ENCODE data around the gene PSMC3.
A peak's percentile ranks its signal among the peaks of the same experiment; 100 is the strongest.

Gene PSMC3

DNA sequence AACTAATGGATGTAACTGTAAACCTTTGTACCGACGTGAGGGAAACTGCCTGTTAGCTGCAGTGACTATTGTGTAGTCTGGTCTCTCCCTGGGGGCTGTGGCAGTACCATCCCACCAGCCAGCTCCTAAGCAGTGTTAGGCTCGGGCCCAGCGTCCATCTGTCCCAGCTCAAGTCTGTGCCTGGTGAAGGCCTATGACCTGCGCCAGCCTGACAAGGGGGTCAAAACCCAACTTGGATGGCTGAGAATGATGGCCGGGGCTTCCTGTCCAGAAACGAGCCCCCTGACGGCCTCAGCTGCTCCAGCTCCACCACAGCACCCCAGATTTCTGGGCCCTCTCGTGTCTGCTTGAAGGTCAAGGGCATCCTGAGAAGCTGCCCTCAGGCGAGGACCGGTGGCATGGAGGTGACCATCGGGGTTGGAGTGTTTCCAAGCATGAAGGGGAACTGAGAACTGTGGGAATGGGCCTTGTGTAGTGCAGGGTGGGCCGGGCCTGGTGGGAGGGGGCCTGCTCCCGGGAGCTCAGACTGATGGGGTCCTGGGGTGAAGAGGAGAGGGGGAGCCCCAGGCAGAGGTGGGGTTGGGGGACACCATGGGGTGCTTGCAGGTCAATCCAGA is 33.6 kb downstream of the PSMC3 start:
- no peak overlapping the region for H3K27ac ChIP-seq (ENCODE audit: low read depth, low read length, severe bottlenecking)
- H3K9me3 ChIP-seq (ENCODE audit: control insufficient read depth, low read length) = no peaks in the 10 kb centered on the region
- H3K36me3 ChIP-seq (ENCODE audit: control insufficient read depth, insufficient read depth, low read length) = no peaks in the 10 kb centered on the region
- H3K4me1 ChIP-seq (ENCODE audit: control insufficient read depth, insufficient read depth, low read length, poor library complexity, severe bottlenecking) = peaks cover 40% of the 10 kb centered on the region
- 94% methylated on average over 13 of the region's 14 CpGs for WGBS, 2 experiments (ENCODE audit: insufficient coverage in 2 of 2)
- no peak overlapping the region for H3K4me3 ChIP-seq (ENCODE audit: extremely low read depth, insufficient read depth, low read length, poor library complexity, severe bottlenecking)

DNA sequence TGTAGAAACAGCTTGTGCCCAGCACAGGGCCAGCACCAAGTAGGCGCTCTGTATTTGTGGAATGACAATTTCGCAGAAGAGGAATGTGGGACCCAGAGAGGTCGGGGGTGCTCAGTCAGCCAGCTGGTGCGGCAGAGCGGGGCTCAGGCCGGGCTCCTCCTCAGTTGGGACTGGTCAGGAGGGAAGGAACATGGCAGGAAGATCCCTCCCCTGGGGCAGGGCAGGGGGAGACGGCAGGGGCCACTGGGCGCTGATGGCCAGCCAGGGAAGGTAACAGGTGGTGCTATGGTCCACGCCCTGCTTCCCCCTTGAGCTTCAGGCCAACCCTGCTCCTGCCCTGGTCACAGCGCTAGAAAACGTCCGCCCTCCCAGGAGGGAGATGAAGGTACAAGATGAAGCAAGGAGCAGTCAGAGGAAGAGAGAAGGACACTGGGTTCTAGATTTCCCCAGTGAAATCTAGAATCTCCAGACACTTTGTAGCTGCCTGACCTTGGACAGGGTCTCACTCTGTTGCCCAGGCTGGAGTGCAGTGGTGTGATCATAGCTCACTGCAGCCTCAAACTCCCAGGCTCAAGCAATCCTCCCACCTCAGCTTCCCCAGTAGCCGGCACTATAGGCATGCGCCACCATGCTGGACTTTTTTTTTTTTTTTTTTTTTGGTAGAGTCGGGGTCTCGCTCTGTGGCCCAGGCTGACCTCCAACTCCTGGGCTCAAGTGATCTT is 34.4 kb downstream of the PSMC3 start:
- Histone ChIP-seq H3K36me3 (ENCODE audit: control insufficient read depth, insufficient read depth, low read length) (no peaks in the 10 kb centered on the region), H3K27ac (ENCODE audit: low read depth, low read length, severe bottlenecking) (peak overlapping the region; percentile 29), H3K4me3 (ENCODE audit: extremely low read depth, insufficient read depth, low read length, poor library complexity, severe bottlenecking) (no peak overlapping the region), H3K9me3 (ENCODE audit: control insufficient read depth, low read length) (no peaks in the 10 kb centered on the region), H3K4me1 (ENCODE audit: control insufficient read depth, insufficient read depth, low read length, poor library complexity, severe bottlenecking) (peaks cover 40% of the 10 kb centered on the region)
- WGBS, 2 experiments (ENCODE audit: insufficient coverage in 2 of 2) = 95 to 99% methylated on average over 11 to 14 of the region's 16 CpGs

DNA sequence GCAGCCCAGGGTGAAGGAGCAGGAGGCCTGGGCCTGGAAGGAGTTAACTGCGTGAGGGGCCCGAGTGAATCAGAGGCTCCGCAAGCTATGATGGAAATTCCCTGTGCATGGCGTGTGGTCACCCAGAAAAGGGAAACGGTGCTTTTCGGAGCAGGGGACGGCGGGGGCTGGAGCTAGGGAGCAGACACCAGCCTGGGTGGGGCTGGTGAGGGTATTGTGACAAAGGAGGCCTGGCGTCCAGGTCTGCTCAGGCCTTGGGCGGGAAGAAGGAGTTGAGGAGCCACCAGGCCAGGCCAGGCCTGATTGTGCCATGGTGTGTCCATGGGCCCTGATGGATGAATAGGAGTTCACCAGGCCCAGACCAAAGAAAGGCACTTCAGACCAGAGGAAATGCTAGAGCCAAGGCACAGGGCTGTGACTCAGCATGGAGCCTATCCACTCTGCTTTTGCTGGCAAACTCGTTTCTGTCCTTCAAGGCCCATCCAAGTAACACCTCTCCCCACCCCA is 35.1 kb downstream of the PSMC3 start:
- Histone ChIP-seq H3K27ac (ENCODE audit: low read depth, low read length, severe bottlenecking) (peak overlapping the region; percentile 29), H3K4me1 (ENCODE audit: control insufficient read depth, insufficient read depth, low read length, poor library complexity, severe bottlenecking) (peaks cover 40% of the 10 kb centered on the region), H3K4me3 (ENCODE audit: extremely low read depth, insufficient read depth, low read length, poor library complexity, severe bottlenecking) (no peak overlapping the region), H3K9me3 (ENCODE audit: control insufficient read depth, low read length) (no peaks in the 10 kb centered on the region), H3K36me3 (ENCODE audit: control insufficient read depth, insufficient read depth, low read length) (no peaks in the 10 kb centered on the region)
- WGBS, 2 experiments (ENCODE audit: insufficient coverage in 2 of 2) = 88 to 95% methylated on average over 9 to 11 of the region's 11 CpGs

DNA sequence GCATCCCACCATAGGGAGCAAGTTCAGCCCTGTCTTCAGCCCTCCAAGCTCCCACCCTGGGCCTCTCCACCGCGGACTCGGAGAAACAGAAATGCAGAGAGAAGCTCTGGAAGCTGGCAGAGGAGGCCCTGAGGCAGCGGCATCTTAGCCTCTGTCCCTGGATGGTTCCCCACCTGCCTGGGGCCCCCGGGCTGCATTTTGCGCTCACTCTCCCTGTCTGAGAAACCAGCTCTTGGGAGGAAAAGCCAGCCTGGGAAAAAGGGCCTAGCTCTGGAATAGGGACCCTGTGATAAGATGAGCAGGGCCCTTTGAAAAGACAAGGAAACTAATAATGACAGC is 35.8 kb downstream of the PSMC3 start:
- Histone ChIP-seq H3K27ac (ENCODE audit: low read depth, low read length, severe bottlenecking) (no peak overlapping the region), H3K4me1 (ENCODE audit: control insufficient read depth, insufficient read depth, low read length, poor library complexity, severe bottlenecking) (peaks cover 40% of the 10 kb centered on the region), H3K4me3 (ENCODE audit: extremely low read depth, insufficient read depth, low read length, poor library complexity, severe bottlenecking) (no peak overlapping the region), H3K36me3 (ENCODE audit: control insufficient read depth, insufficient read depth, low read length) (no peaks in the 10 kb centered on the region), H3K9me3 (ENCODE audit: control insufficient read depth, low read length) (no peaks in the 10 kb centered on the region)
- 91 to 92% methylated on average over 3 to 6 of the region's 6 CpGs for WGBS, 2 experiments (ENCODE audit: insufficient coverage in 2 of 2)

DNA sequence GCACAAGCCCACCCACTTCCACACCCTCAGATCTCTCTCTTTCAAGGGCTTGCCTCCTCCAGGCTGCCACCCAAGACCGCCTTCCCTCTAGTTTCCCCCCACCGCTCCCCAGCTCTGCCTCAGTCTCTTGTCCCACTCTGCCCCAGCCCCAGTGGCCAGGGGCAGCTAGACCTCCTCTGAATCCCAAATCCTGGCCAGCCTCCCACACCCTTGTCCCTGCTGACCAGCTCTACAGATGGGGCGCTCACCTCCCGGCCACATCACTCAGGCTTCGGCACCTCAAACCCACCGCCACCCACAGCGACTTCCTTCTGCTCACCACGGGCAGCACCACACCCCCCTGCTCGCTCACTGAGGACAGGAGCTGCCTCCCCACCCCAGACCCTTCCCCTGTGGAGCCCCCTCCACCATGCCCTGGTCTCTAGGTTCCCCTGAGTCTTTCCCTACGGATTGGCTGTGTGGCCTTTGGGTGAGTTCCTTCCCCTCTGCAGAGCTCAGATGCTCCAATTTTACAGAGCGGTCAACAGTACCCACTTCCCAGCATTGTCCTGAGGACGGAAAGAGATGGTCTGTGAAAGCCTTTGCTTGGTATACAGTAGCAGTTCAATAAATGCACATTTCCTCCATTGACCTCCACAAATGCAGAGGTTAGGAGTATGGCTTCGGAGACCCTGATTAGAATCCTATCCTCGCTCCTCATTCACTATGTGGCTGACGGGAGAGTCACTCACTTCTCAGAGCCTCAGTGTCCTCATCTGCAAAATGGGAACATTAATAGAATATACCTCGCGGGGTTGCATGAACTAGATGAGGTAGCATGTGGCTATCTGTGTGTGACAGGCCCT is 36.4 kb downstream of the PSMC3 start:
- H3K4me1 ChIP-seq (ENCODE audit: control insufficient read depth, insufficient read depth, low read length, poor library complexity, severe bottlenecking) = peaks cover 37% of the 10 kb centered on the region
- H3K9me3 ChIP-seq (ENCODE audit: control insufficient read depth, low read length) = no peaks in the 10 kb centered on the region
- WGBS, 2 experiments (ENCODE audit: insufficient coverage in 2 of 2) = 93 to 95% methylated on average over 14 of the region's 17 CpGs
- H3K27ac ChIP-seq (ENCODE audit: low read depth, low read length, severe bottlenecking) = no peak overlapping the region
- no peaks in the 10 kb centered on the region for H3K36me3 ChIP-seq (ENCODE audit: control insufficient read depth, insufficient read depth, low read length)
- H3K4me3 ChIP-seq (ENCODE audit: extremely low read depth, insufficient read depth, low read length, poor library complexity, severe bottlenecking) = no peak overlapping the region

DNA sequence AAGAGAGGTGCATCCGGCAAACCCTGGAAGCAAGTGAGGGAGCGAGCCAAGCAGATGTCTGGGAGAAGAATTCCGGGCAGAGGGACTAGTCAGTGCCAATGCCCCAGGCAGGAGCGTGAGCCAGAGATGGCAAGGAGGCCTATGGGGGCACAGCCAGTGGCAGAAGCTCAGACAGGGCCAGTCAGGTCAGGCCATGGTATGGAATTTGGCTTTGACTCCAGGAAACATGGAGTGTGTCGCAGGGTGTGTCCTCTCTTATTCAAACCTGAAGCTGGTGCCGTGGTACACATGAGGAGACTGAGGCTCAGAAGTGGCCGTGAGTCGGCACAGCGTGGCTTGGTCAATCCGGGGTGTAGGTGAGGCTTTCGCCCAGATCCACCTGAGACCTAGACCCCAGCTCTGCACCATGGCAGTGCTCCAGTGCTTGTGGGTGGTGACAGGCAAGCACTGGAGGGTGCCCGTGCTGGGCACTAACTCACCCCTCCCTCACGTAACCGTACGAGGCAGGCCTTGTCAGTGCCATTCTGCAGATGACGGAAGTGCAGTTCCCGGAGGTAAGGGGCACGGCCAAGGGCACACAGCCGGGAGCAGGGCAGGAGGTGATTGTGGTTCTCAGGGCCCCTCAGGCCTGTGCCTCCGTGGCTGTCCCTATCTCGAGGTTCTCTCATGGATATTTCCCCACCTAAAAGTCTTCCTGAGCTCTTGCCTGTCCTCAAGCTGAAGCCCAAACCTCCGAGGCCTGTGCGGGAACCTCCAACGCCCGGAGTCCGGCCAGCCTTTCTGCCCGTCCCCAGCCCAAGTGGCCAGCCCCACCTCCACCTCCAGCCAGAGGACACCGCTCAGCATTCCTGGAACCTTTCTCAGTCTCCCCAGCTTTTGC is 37.3 kb downstream of the PSMC3 start:
- H3K27ac ChIP-seq (ENCODE audit: low read depth, low read length, severe bottlenecking) = no peak overlapping the region
- no peaks in the 10 kb centered on the region for H3K9me3 ChIP-seq (ENCODE audit: control insufficient read depth, low read length)
- peaks cover 29% of the 10 kb centered on the region for H3K4me1 ChIP-seq (ENCODE audit: control insufficient read depth, insufficient read depth, low read length, poor library complexity, severe bottlenecking)
- 94 to 97% methylated on average over 26 to 28 of the region's 28 CpGs for WGBS, 2 experiments (ENCODE audit: insufficient coverage in 2 of 2)
- no peak overlapping the region for H3K4me3 ChIP-seq (ENCODE audit: extremely low read depth, insufficient read depth, low read length, poor library complexity, severe bottlenecking)
- H3K36me3 ChIP-seq (ENCODE audit: control insufficient read depth, insufficient read depth, low read length) = no peaks in the 10 kb centered on the region

DNA sequence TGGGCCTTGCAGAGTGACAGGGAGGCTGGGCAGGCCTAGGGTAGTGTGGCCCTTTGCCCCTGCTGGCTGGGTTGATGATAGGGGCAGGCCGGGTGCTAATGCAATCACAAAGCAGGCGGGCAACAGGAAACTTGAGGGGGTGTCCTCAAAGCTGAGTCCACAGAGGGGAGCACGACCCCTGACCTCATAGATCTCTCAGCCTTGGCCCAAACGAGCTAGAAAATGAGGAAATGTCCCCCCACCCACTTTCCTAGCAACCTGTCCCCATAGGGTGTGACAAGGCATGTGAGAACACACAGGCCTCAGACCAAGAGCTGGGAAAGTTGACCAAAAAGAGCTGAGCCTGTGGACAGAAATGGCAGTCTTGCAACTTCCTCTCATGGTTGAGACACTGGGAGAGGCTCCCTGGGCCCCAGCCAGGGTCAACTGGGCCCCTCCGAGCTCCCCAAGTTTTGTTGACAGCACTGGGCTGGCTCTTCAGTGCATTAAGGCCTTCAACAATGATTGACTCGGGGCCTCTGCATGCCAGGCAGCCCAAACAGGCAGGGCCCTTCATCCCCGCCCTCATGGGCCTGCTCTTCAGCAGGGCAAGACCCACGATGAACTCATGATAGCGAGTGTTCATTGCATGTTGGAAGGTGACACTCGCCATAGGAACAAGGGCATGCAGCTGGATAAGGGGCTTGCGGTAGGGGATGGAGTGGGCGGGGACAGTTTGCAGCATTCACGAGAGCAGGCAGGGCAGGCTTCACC is 38.1 kb downstream of the PSMC3 start:
- Histone ChIP-seq H3K4me1 (ENCODE audit: control insufficient read depth, insufficient read depth, low read length, poor library complexity, severe bottlenecking) (peaks cover 21% of the 10 kb centered on the region), H3K27ac (ENCODE audit: low read depth, low read length, severe bottlenecking) (no peak overlapping the region), H3K36me3 (ENCODE audit: control insufficient read depth, insufficient read depth, low read length) (no peaks in the 10 kb centered on the region), H3K9me3 (ENCODE audit: control insufficient read depth, low read length) (no peaks in the 10 kb centered on the region), H3K4me3 (ENCODE audit: extremely low read depth, insufficient read depth, low read length, poor library complexity, severe bottlenecking) (no peak overlapping the region)
- WGBS, 2 experiments (ENCODE audit: insufficient coverage in 2 of 2) = 81 to 85% methylated on average over 11 to 12 of the region's 13 CpGs

DNA sequence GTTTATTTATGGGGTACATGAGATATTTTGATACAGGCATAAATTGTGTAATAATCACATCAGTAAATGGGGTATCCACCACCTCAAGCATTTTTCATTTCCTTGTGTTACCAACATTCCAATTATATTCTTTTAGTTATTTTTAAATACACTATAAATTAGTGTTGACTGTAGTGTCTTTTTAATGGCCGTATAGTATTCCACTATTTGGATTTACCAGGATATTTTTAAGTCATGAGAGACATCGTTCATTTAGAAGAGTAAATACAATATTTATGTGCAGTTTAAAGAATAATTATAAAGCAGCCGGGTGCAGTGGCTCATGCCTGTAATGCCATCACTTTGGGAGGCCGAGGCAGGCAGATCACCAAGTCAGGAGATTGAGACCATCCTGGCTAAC is 41.7 kb downstream of the PSMC3 start:
- no peaks in the 10 kb centered on the region for H3K9me3 ChIP-seq (ENCODE audit: control insufficient read depth, low read length)
- no peaks in the 10 kb centered on the region for H3K36me3 ChIP-seq (ENCODE audit: control insufficient read depth, insufficient read depth, low read length)
- H3K4me1 ChIP-seq (ENCODE audit: control insufficient read depth, insufficient read depth, low read length, poor library complexity, severe bottlenecking) = no peaks in the 10 kb centered on the region
- H3K27ac ChIP-seq (ENCODE audit: low read depth, low read length, severe bottlenecking) = no peak overlapping the region
- no peak overlapping the region for H3K4me3 ChIP-seq (ENCODE audit: extremely low read depth, insufficient read depth, low read length, poor library complexity, severe bottlenecking)
- 96 to 100% methylated on average over 1 to 3 of the region's 4 CpGs for WGBS, 2 experiments (ENCODE audit: insufficient coverage in 2 of 2)

DNA sequence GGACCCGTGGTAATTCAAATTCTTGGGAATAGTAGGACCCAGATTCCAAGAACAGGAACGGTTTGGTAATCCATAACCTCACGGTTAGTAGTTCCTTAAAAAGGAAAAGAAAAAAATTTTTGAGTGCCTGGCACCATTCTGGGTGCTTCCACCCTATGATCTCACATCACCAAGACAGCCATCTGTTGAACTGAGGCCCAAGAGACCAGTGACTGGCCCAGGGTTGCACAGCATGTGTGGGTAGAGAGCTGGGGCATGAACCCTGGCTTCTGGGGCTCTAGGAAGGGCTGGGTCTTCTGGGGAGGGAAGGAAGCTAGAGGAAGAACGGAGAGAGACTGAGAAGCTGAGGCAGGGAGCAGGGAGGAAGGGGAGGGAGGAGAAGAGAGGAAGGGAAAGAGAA is 43.2 kb downstream of the PSMC3 start:
- 79 to 81% methylated on average over 4 of the region's 4 CpGs for WGBS, 2 experiments (ENCODE audit: insufficient coverage in 2 of 2)
- no peak overlapping the region for H3K27ac ChIP-seq (ENCODE audit: low read depth, low read length, severe bottlenecking)
- H3K4me1 ChIP-seq (ENCODE audit: control insufficient read depth, insufficient read depth, low read length, poor library complexity, severe bottlenecking) = no peaks in the 10 kb centered on the region
- no peak overlapping the region for H3K4me3 ChIP-seq (ENCODE audit: extremely low read depth, insufficient read depth, low read length, poor library complexity, severe bottlenecking)
- no peaks in the 10 kb centered on the region for H3K36me3 ChIP-seq (ENCODE audit: control insufficient read depth, insufficient read depth, low read length)
- H3K9me3 ChIP-seq (ENCODE audit: control insufficient read depth, low read length) = no peaks in the 10 kb centered on the region

Data from mesodermal cell (in vitro differentiated cells).